H1 (cell line): ENCODE data around the gene NDRG2. TPM values are rescaled to one million over a fixed set of nuclear protein-coding genes. Genes with fewer than 3 reads are reported as not detected.

ENCODE experiments used
- CTCF ChIA-PET: fragments of 300-600 bp; sonication (Branson Sonifier 250); formaldehyde crosslinking; loops from one replicate; lab custom pipeline; 2021; ENCODE audit not compliant: partially characterized antibody; lab: Charles Lee
- POLR2A ChIA-PET: fragments of 300-600 bp; sonication (Branson Sonifier 250); formaldehyde crosslinking; loops from one replicate; lab custom pipeline; 2021; ENCODE audit warnings: inconsistent platforms; ENCODE audit not compliant: partially characterized antibody; lab: Charles Lee
- DNase-seq, 2 experiments: peaks; one replicate each; pipeline versions ENCODE4 v3.0.0 to v3.0.0-alpha.2; 2010 to 2022; ENCODE audit warnings: low spot score in 2 of 2, low read depth in 1 of 2, mixed read lengths in 1 of 2
- FAIRE-seq: peaks from 2 replicates; lab custom pipeline; 2011; peaks lifted over from hg19 to GRCh38; lab: Jason Lieb, UNC
- H2AFZ ChIP-seq: 2 replicates; pipeline ENCODE4 v1.8.1; 2012; ENCODE audit warnings: low read length, inconsistent platforms
- H2AK5ac ChIP-seq: 2 replicates; pipeline ENCODE4 v1.6.1; 2013; ENCODE audit warnings: low read depth, low read length
- H2BK120ac ChIP-seq: replicated peaks from 2 replicates; pipeline ENCODE3; 2013; ENCODE audit warnings: low read depth, low read length, inconsistent platforms
- H2BK12ac ChIP-seq: 2 replicates; pipeline ENCODE4 v1.6.1; 2013; ENCODE audit warnings: low read depth, low read length
- H2BK15ac ChIP-seq: 2 replicates; pipeline ENCODE4 v1.6.1; 2013; ENCODE audit warnings: low read length
- H2BK20ac ChIP-seq: 2 replicates; pipeline ENCODE4 v1.6.1; 2013; ENCODE audit warnings: low read length
- H2BK5ac ChIP-seq: 2 replicates; pipeline ENCODE4 v1.6.1; 2013; ENCODE audit warnings: low read depth, low read length
- H3K14ac ChIP-seq: 2 replicates; pipeline ENCODE4 v1.6.1; 2013; ENCODE audit warnings: inconsistent platforms; ENCODE audit not compliant: insufficient read length
- H3K18ac ChIP-seq: 2 replicates; pipeline ENCODE4 v1.6.1; 2013; ENCODE audit warnings: low read length; ENCODE audit errors: extremely low read depth
- H3K23ac ChIP-seq: 2 replicates; pipeline ENCODE4 v1.6.1; 2013; ENCODE audit warnings: inconsistent platforms; ENCODE audit not compliant: insufficient read length
- H3K23me2 ChIP-seq: 2 replicates; pipeline ENCODE4 v1.6.1; 2013; ENCODE audit warnings: low read depth, low read length
- H3K27ac ChIP-seq: 2 replicates; pipeline ENCODE4 v1.6.1; 2011; ENCODE audit warnings: low read depth, low read length, inconsistent platforms
- H3K27me3 ChIP-seq, 4 experiments: replicated peaks in 1 of 4; 1 replicate in 1 of 4; 2 replicates in 3 of 4; pipeline versions ENCODE4 v1.6.1 to v1.8.1; 2011 to 2013; ENCODE audit warnings: low read length in 3 of 4, mild to moderate bottlenecking in 3 of 4, inconsistent platforms in 2 of 4, mixed read lengths in 2 of 4, moderate library complexity in 1 of 4; ENCODE audit not compliant: control insufficient read depth in 3 of 4, insufficient read depth in 3 of 4; ENCODE audit errors: extremely low read depth in 1 of 4
- H3K36me3 ChIP-seq, 4 experiments: 2 replicates each; pipeline versions ENCODE4 v1.6.1 to v1.8.1; 2011 to 2013; ENCODE audit warnings: mild to moderate bottlenecking in 4 of 4, low read length in 3 of 4, moderate library complexity in 2 of 4, control low read depth in 1 of 4, inconsistent platforms in 1 of 4; ENCODE audit not compliant: insufficient read depth in 4 of 4, control insufficient read depth in 2 of 4
- H3K4ac ChIP-seq: replicated peaks from 2 replicates; pipeline ENCODE3; 2013; ENCODE audit warnings: low read length, low read depth, mixed read lengths, inconsistent platforms; ENCODE audit not compliant: insufficient read length
- H3K4me1 ChIP-seq, 4 experiments: replicated peaks in 1 of 4; 1 replicate in 1 of 4; 2 replicates in 3 of 4; pipeline versions ENCODE4 v1.6.1 to v1.8.1; 2011 to 2013; ENCODE audit warnings: low read length in 3 of 4, inconsistent platforms in 2 of 4, mixed read lengths in 1 of 4; ENCODE audit not compliant: insufficient read depth in 4 of 4, control insufficient read depth in 3 of 4
- H3K4me2 ChIP-seq, 2 experiments: 2 replicates each; pipeline versions ENCODE4 v1.6.1 to v1.8.1; 2011 to 2013; ENCODE audit warnings: low read depth in 2 of 2, low read length in 2 of 2, control low read depth in 1 of 2, inconsistent platforms in 1 of 2, mild to moderate bottlenecking in 1 of 2; ENCODE audit not compliant: insufficient read depth in 1 of 2
- H3K4me3 ChIP-seq, 4 experiments: fragments of 200-600, 300-600 bp in 1 of 4; sonication (generic), shearing (Covaris generic), sonication (Bioruptor Twin) in 1 of 4; 2 replicates each; pipeline versions ENCODE4 v1.5.1 to v1.8.1; 2011 to 2016; ENCODE audit warnings: low read length in 4 of 4, low read depth in 3 of 4, control low read depth in 2 of 4, inconsistent platforms in 2 of 4, mild to moderate bottlenecking in 2 of 4, mixed read lengths in 1 of 4, moderate library complexity in 1 of 4; ENCODE audit not compliant: insufficient read depth in 2 of 4; ENCODE audit errors: extremely low read depth in 1 of 4
- H3K56ac ChIP-seq: replicated peaks from 2 replicates; pipeline ENCODE3; 2013; ENCODE audit warnings: low read depth, mild to moderate bottlenecking, mixed read lengths, low read length, inconsistent platforms; ENCODE audit not compliant: insufficient read length
- H3K79me1 ChIP-seq: 2 replicates; pipeline ENCODE4 v1.6.1; 2013; ENCODE audit warnings: low read depth, low read length, control low read depth
- H3K79me2 ChIP-seq, 2 experiments: 2 replicates each; pipeline versions ENCODE4 v1.6.1 to v1.8.1; 2012 to 2013; ENCODE audit warnings: low read length in 2 of 2, mild to moderate bottlenecking in 2 of 2, inconsistent platforms in 1 of 2; ENCODE audit not compliant: insufficient read depth in 2 of 2, control insufficient read depth in 1 of 2
- H3K9ac ChIP-seq, 4 experiments: replicated peaks in 1 of 4; 1 replicate in 1 of 4; 2 replicates in 3 of 4; pipeline versions ENCODE4 v1.6.1 to v1.8.1; 2011 to 2013; ENCODE audit warnings: low read depth in 3 of 4, low read length in 3 of 4, control low read depth in 2 of 4, mild to moderate bottlenecking in 2 of 4, moderate library complexity in 2 of 4, inconsistent platforms in 1 of 4; ENCODE audit errors: extremely low read depth in 1 of 4
- H3K9me3 ChIP-seq, 2 experiments: 2 replicates each; pipeline versions ENCODE4 v1.6.1 to v1.8.1; 2012 to 2013; ENCODE audit warnings: mild to moderate bottlenecking in 2 of 2, moderate library complexity in 2 of 2, control low read depth in 1 of 2, inconsistent platforms in 1 of 2, low read depth in 1 of 2, low read length in 1 of 2, mixed read lengths in 1 of 2; ENCODE audit not compliant: insufficient read depth in 2 of 2
- H4K20me1 ChIP-seq, 2 experiments: replicated peaks in 1 of 2; 2 replicates each; pipeline versions ENCODE3 to v1.8.1; 2011 to 2013; ENCODE audit warnings: inconsistent platforms in 2 of 2, low read length in 2 of 2, mild to moderate bottlenecking in 1 of 2; ENCODE audit not compliant: insufficient read depth in 2 of 2, control insufficient read depth in 1 of 2
- H4K5ac ChIP-seq: 2 replicates; pipeline ENCODE4 v1.6.1; 2013; ENCODE audit warnings: low read length, low read depth, mixed read lengths, inconsistent platforms; ENCODE audit not compliant: insufficient read length
- H4K8ac ChIP-seq: 2 replicates; pipeline ENCODE4 v1.8.0; 2013; ENCODE audit warnings: mild to moderate bottlenecking, moderate library complexity, low read length, inconsistent platforms; ENCODE audit not compliant: insufficient read depth; ENCODE audit errors: extremely low read depth
- H4K91ac ChIP-seq: replicated peaks from 2 replicates; pipeline ENCODE3; 2013; ENCODE audit warnings: low read length, mixed read lengths, inconsistent platforms; ENCODE audit not compliant: insufficient read length
- ATF2 ChIP-seq: IDR thresholded peaks from 2 replicates; pipeline ENCODE4 v1.6.1; 2012; ENCODE audit warnings: low read length, inconsistent platforms
- BRCA1 ChIP-seq: IDR thresholded peaks from 2 replicates; pipeline ENCODE4 v1.6.1; 2012; ENCODE audit warnings: low read depth, low read length, improper control_type of control experiment
- CHD2 ChIP-seq: IDR thresholded peaks from 2 replicates; pipeline ENCODE4 v1.6.1; 2012; ENCODE audit warnings: low read length, improper control_type of control experiment
- EGR1 ChIP-seq: IDR thresholded peaks from 2 replicates; pipeline ENCODE4 v1.6.1; 2011; ENCODE audit warnings: low read depth, low read length, borderline replicate concordance
- EP300 ChIP-seq, 2 experiments: IDR thresholded peaks; 1 replicate in 1 of 2; 2 replicates in 1 of 2; pipeline ENCODE4 v1.6.1; 2011 to 2012; ENCODE audit warnings: low read depth in 2 of 2, low read length in 2 of 2, mild to moderate bottlenecking in 2 of 2, borderline replicate concordance in 1 of 2, inconsistent platforms in 1 of 2, moderate library complexity in 1 of 2
- GABPA ChIP-seq: IDR thresholded peaks from 2 replicates; pipeline ENCODE4 v1.6.1; 2011; ENCODE audit warnings: mild to moderate bottlenecking, low read length, moderate library complexity, borderline replicate concordance; ENCODE audit not compliant: insufficient read depth
- JUN ChIP-seq: IDR thresholded peaks from 2 replicates; pipeline ENCODE4 v1.6.1; 2011; ENCODE audit warnings: low read depth, mild to moderate bottlenecking, improper control_type of control experiment, low read length
- POLR2A ChIP-seq, 2 experiments: IDR thresholded peaks; 1 replicate in 1 of 2; 2 replicates in 1 of 2; pipeline ENCODE4 v1.6.1; 2011; ENCODE audit warnings: low read depth in 2 of 2, low read length in 2 of 2, mild to moderate bottlenecking in 2 of 2; ENCODE audit errors: control extremely low read depth in 1 of 2
- SAP30 ChIP-seq: fragments of 300-600 bp; sonication (generic); IDR thresholded peaks from 2 replicates; pipeline ENCODE4 v1.7.1; 2012; ENCODE audit warnings: low read length, moderate library complexity, mild to moderate bottlenecking, inconsistent platforms; ENCODE audit not compliant: insufficient read depth, insufficient replicate concordance
- TAF7 ChIP-seq: optimal IDR thresholded peaks from 2 replicates; pipeline ENCODE3; 2011; ENCODE audit warnings: low read depth, mild to moderate bottlenecking, inconsistent platforms, low read length, moderate library complexity, borderline replicate concordance
- TBP ChIP-seq: IDR thresholded peaks from 2 replicates; pipeline ENCODE4 v1.6.1; 2011; ENCODE audit warnings: low read depth, low read length, improper control_type of control experiment
- WGBS, 2 experiments: shearing (Covaris generic) in 1 of 2; methylation state at CpG; one replicate each; pipeline versions ENCODE4 v1.1.6 to v1.1.7; 2013 to 2015; ENCODE audit warnings: low lambda C conversion rate in 2 of 2, mixed read lengths in 2 of 2, inconsistent platforms in 1 of 2, low coverage in 1 of 2, missing lambda C conversion rate in 1 of 2; ENCODE audit not compliant: insufficient replicate concordance in 2 of 2, insufficient coverage in 1 of 2, insufficient read length in 1 of 2; ENCODE audit errors: extremely low coverage in 1 of 2, missing lambda C conversion rate in 1 of 2; 5-methylcytosine and 5-hydroxymethylcytosine counted together
- polyA plus RNA-seq, 7 experiments: library from polyadenylated mRNA; depleted of rRNA in 3 of 7; stranded (reverse) in 5 of 7; unstranded in 2 of 7; fragments of >200 nt in 5 of 7; fragments of 200-250 nt in 2 of 7; gene quantifications; 1 replicate in 5 of 7; 2 replicates in 1 of 7; 4 replicates in 1 of 7; pipeline versions ENCODE4 v1.2.1 to v1.2.3, GENCODE V29; 2011 to 2013; ENCODE audit warnings: missing spikeins in 2 of 7, mixed read lengths in 2 of 7
- total RNA-seq: library from RNA; stranded (reverse); fragmentation: NEBNext Ultra II Directional; extraction: Animal tissue kit (Norgen Biotek cat#: 25700); gene quantifications from 2 replicates; pipeline ENCODE4 v1.2.1, GENCODE V29; 2021
- TF ChIP-seq, protein P1 (sequence below): IDR thresholded peaks from 2 replicates; pipeline ENCODE4 v1.6.1; 2012; ENCODE audit warnings: inconsistent platforms

NDRG2 gene
- total and polyA plus RNA-seq, 2 of the 8 experiments (the other 6 are each of a cell fraction or from before 2014, with no cell fraction given): 29.9 to 48.6 TPM

DNA sequence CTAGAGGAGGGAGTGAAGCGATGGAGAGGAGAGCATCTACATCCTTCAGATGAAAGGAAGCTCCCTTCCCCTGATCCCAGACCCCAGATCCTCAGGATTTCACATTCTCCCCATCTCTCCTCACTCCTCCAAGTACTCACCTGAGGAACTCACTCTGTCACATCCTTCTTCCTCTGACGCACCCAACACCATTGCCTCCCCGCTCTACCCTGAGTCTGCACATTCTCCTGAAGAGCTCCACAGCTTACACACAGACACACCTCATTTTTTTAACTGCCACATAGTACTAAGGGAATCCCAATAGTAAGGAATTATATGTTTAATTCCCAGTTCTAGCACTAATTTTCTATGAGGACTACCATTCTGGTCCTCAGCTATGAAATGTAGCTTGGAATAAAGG is 51.4 kb downstream of the NDRG2 start:
- no peak overlapping the region for H2BK120ac ChIP-seq
- no peak overlapping the region for H4K91ac ChIP-seq
- H3K4me2 ChIP-seq: no peak overlapping the region
- no peaks in the 10 kb centered on the region for H3K79me2 ChIP-seq
- H4K8ac ChIP-seq: no peak overlapping the region
- DNase-seq: no peak
- no peak overlapping the region for H3K56ac ChIP-seq
- H3K9ac ChIP-seq: no peak overlapping the region
- H3K9me3 ChIP-seq: no peaks in the 10 kb centered on the region
- H4K20me1 ChIP-seq: no peaks in the 10 kb centered on the region
- no peak overlapping the region for H2BK15ac ChIP-seq
- H3K27me3 ChIP-seq: peaks cover 0 to 3% (median 1%) of the 10 kb centered on the region in 4 experiments; a peak in 2 of 7 replicates
- no peaks in the 10 kb centered on the region for H3K79me1 ChIP-seq
- no peak overlapping the region for H2BK5ac ChIP-seq
- 87% methylated on average over 3 of the region's 3 CpGs; no CpG with 5 or more reads in 1 of the 2 experiments for WGBS, 2 experiments
- no peaks in the 10 kb centered on the region for H3K36me3 ChIP-seq
- no peak overlapping the region for H3K27ac ChIP-seq
- H2AK5ac ChIP-seq: no peak overlapping the region
- peaks cover 4% of the 10 kb centered on the region; the same call in 1 of the 2 replicates for H3K23me2 ChIP-seq
- peaks cover 0 to 2% (median under 1%) of the 10 kb centered on the region in 4 experiments; a peak in 2 of 7 replicates for H3K4me1 ChIP-seq
- H3K14ac ChIP-seq: no peak overlapping the region
- no peak for FAIRE-seq
- no peak overlapping the region for H4K5ac ChIP-seq
- ChIA-PET CTCF (interaction anchor here (0.7 to 2.3 kb wide), 11 partner anchors 10 to 189 kb away, joined by 3 to 8 read pairs (median 4); no protein-coding TSS in a partner anchor), POLR2A (no interaction called here)
- no peak overlapping the region for H3K4me3 ChIP-seq
- no peak overlapping the region for H3K23ac ChIP-seq
- H2BK12ac ChIP-seq: no peak overlapping the region
- no peak overlapping the region for H2AFZ ChIP-seq
- no peak overlapping the region for H3K18ac ChIP-seq
- H2BK20ac ChIP-seq: no peak overlapping the region
- H3K4ac ChIP-seq: no peak overlapping the region
- TF ChIP-seq, protein P1, sequence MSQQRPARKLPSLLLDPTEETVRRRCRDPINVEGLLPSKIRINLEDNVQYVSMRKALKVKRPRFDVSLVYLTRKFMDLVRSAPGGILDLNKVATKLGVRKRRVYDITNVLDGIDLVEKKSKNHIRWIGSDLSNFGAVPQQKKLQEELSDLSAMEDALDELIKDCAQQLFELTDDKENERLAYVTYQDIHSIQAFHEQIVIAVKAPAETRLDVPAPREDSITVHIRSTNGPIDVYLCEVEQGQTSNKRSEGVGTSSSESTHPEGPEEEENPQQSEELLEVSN: no peak
- TF ChIP-seq CHD2 (no peak), GABPA (no peak), EGR1 (no peak), TAF7 (no peak), EP300 (IDR thresholded peaks at IDR 0.05; ENCODE audit: borderline replicate concordance in 1 of 2, low read depth in 2 of 2, low read length in 2 of 2) (no peak), TBP (no peak), SAP30 (no peak), ATF2 (no peak), BRCA1 (no peak), JUN (no peak), POLR2A (IDR thresholded peaks at IDR 0.05; ENCODE audit: control extremely low read depth in 1 of 2, low read depth in 2 of 2, low read length in 2 of 2) (no peak)
